Skeletal muscle satellite cell (primary cell): ENCODE measurements around the gene HHAT.

Experiments
- H3K27me3 ChIP-seq: 2 replicates; pipeline ENCODE4 v1.7.0; 2013; ENCODE audit warnings: low read length; ENCODE audit not compliant: control insufficient read depth, insufficient read depth
- H3K36me3 ChIP-seq: 2 replicates; pipeline ENCODE4 v1.7.0; 2013; ENCODE audit warnings: mild to moderate bottlenecking, control low read depth, low read length; ENCODE audit not compliant: insufficient read depth
- H3K4me1 ChIP-seq: 2 replicates; pipeline ENCODE4 v1.7.0; 2013; ENCODE audit warnings: low read length; ENCODE audit not compliant: control insufficient read depth, insufficient read depth
- H3K4me2 ChIP-seq: 2 replicates; pipeline ENCODE4 v1.7.0; 2013; ENCODE audit warnings: mild to moderate bottlenecking, low read length
- H3K4me3 ChIP-seq: 2 replicates; pipeline ENCODE4 v1.7.0; 2013; ENCODE audit warnings: low read length
- H3K9ac ChIP-seq: 2 replicates; pipeline ENCODE4 v1.7.0; 2013; ENCODE audit warnings: mild to moderate bottlenecking, low read depth, low read length, moderate library complexity
- H3K9me3 ChIP-seq: replicated peaks from 2 replicates; pipeline ENCODE4 v1.7.0; 2013; ENCODE audit warnings: mild to moderate bottlenecking, control low read depth, low read length

Gene HHAT

GRCh38 chr1:210594605-210595004 is 265.9 kb downstream of the HHAT start:
- Histone ChIP-seq H3K27me3 (no peaks in the 10 kb centered on the region), H3K4me1 (peaks cover 22% of the 10 kb centered on the region), H3K9ac (no peak overlapping the region), H3K4me2 (no peak overlapping the region), H3K4me3 (no peak overlapping the region), H3K9me3 (no peaks in the 10 kb centered on the region), H3K36me3 (no peaks in the 10 kb centered on the region)

DNA sequence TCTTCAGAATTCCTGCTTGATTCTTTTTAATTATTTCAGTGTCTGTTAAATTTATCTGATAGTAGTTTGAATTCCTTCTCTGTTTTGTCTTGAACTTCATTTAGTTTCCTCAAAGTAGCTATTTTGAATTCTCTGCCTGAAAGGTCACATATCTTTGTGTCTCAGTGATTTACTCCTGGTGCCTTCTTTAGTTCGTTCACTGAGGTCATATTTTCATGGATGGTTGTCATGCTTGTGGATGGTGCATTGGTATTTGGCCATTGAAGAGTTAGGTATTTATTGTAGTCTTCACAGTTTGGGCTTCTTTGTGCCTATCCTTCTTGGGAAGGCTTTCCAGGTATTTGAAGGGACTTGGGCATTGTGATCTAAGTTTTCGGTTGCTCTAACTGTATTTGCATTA is 267.9 kb downstream of the HHAT start:
- Histone ChIP-seq H3K4me3 (no peak overlapping the region), H3K4me1 (peaks cover 29% of the 10 kb centered on the region), H3K9ac (no peak overlapping the region), H3K4me2 (no peak overlapping the region), H3K27me3 (no peaks in the 10 kb centered on the region), H3K9me3 (no peaks in the 10 kb centered on the region), H3K36me3 (no peaks in the 10 kb centered on the region)

- Histone ChIP-seq H3K9ac (peak overlapping the region; percentile 78), H3K4me1 (peaks cover 29% of the 10 kb centered on the region), H3K36me3 (no peaks in the 10 kb centered on the region), H3K9me3 (no peaks in the 10 kb centered on the region), H3K4me2 (peak overlapping the region; percentile 69), H3K4me3 (peak overlapping the region; percentile 23), H3K27me3 (no peaks in the 10 kb centered on the region)
Observed at GRCh38 chr1:210597555-210598134, 268.9 kb downstream of the HHAT start.

DNA sequence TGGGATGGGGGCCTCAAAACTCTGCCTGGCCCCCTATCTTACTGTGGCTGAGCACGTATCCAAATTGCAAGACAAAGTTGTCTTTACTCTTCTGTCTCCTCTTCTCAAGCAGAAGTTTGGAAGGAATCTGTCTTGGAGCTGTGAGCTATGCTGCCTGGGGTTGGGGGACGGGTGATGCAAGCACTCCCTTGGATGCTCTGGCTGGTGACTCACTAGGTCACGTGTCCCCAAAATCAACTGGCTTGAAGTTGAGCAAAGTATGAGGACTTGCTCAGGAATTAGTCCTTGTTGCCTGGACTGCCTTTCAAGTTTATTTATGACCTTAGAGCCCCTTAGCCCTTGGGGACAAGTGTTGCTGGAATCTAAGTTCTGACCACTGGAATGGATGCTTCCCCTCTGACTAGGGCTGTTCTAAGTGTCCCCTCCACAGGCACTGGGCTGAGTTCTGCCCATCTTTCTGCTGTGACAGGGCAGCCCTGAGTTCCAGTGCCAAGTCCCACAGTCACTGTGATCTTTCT is 269.5 kb downstream of the HHAT start:
- no peaks in the 10 kb centered on the region for H3K27me3 ChIP-seq
- H3K9ac ChIP-seq, result peak overlapping the region; percentile 78
- peaks cover 29% of the 10 kb centered on the region for H3K4me1 ChIP-seq
- H3K4me3 ChIP-seq, result peak overlapping the region; percentile 19
- H3K4me2 ChIP-seq, result peak overlapping the region; percentile 69
- no peaks in the 10 kb centered on the region for H3K36me3 ChIP-seq
- no peaks in the 10 kb centered on the region for H3K9me3 ChIP-seq

GRCh38 chr1:210600421-210601159 is 271.9 kb downstream of the HHAT start:
- H3K4me2 ChIP-seq, result no peak overlapping the region
- no peak overlapping the region for H3K9ac ChIP-seq
- no peak overlapping the region for H3K4me3 ChIP-seq
- H3K36me3 ChIP-seq, result no peaks in the 10 kb centered on the region
- H3K4me1 ChIP-seq, result peaks cover 29% of the 10 kb centered on the region
- H3K27me3 ChIP-seq, result no peaks in the 10 kb centered on the region
- no peaks in the 10 kb centered on the region for H3K9me3 ChIP-seq

DNA sequence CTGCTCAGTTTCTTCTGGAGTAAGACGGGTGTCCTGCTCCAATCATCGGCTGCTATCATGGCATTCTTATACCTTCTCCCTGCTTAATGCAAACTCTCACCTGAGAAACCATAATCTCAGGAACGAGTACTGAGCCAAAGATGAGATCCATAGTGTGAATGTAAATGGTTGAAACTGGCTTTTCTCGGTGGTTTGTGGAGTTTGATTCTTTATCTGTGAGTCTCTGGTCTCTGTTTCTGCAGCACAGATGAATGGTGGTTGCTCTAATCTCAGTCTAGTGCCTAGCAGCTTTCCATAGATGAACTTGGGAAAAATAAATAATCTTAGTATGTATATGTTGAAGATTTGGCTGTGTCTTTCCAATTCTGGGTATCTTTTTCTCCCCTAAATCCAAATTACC is 274.4 kb downstream of the HHAT start:
- Histone ChIP-seq H3K27me3 (no peaks in the 10 kb centered on the region), H3K4me1 (peaks cover 16% of the 10 kb centered on the region), H3K9me3 (no peaks in the 10 kb centered on the region), H3K4me2 (no peak overlapping the region), H3K36me3 (no peaks in the 10 kb centered on the region), H3K4me3 (no peak overlapping the region), H3K9ac (no peak overlapping the region)

DNA sequence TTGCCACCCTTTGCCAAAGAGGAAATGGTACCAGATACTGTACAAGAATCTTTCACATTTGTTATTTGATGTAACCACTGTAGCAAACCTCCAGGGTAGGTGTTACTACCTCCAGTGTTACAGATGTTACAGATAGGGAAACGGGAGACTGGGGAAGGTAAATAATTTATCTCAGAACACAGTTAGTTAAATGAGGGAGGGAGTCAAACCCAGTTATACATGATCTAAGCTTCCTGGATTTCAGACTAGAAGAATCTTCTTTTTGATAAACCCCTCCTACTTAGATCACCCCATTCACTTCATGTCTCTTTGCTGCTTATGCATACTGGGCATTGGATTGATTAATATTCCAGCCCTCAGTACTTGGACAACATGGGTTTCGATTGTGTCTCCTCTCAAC is 276.4 kb downstream of the HHAT start:
- H3K4me3 ChIP-seq, result no peak overlapping the region
- H3K4me2 ChIP-seq, result no peak overlapping the region
- no peak overlapping the region for H3K9ac ChIP-seq
- H3K4me1 ChIP-seq, result peaks cover 6% of the 10 kb centered on the region
- no peaks in the 10 kb centered on the region for H3K9me3 ChIP-seq
- no peaks in the 10 kb centered on the region for H3K36me3 ChIP-seq
- H3K27me3 ChIP-seq, result no peaks in the 10 kb centered on the region

DNA sequence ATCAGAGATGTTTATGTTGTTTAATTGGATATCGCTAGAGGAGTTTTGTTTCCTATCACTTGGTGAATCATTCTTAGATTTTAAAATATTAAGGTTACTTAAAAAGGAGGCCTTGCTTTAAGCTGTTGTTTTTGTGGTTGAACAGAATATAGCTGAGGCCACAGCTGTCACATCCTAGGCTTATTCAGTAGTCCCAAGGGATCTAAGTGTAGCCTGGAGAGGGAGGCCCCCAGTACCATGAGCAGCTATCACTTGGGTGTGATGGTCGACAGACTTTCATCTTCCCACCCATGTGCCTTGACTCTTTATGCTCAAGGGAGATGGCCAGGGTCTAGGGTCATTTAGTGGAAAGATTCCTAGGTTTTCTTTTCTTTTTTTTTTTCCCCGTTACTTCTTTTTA is 278.7 kb downstream of the HHAT start:
- Histone ChIP-seq H3K36me3 (no peaks in the 10 kb centered on the region), H3K27me3 (no peaks in the 10 kb centered on the region), H3K9me3 (no peaks in the 10 kb centered on the region), H3K4me3 (no peak overlapping the region), H3K4me1 (no peaks in the 10 kb centered on the region), H3K4me2 (no peak overlapping the region), H3K9ac (no peak overlapping the region)

- no peak overlapping the region for H3K4me2 ChIP-seq
Observed at GRCh38 chr1:210608767-210609166, 280.1 kb downstream of the HHAT start.

GRCh38 chr1:210616356-210616755 is 287.7 kb downstream of the HHAT start:
- Histone ChIP-seq H3K36me3 (no peaks in the 10 kb centered on the region), H3K4me1 (no peaks in the 10 kb centered on the region), H3K27me3 (no peaks in the 10 kb centered on the region), H3K4me3 (no peak overlapping the region), H3K9ac (no peak overlapping the region), H3K9me3 (no peaks in the 10 kb centered on the region), H3K4me2 (no peak overlapping the region)

More at GRCh38 chr1:210608767-210609166, 280.1 kb downstream of the HHAT start:
- no peaks in the 10 kb centered on the region for H3K4me1 ChIP-seq
- H3K9me3 ChIP-seq, result no peaks in the 10 kb centered on the region
- H3K36me3 ChIP-seq, result no peaks in the 10 kb centered on the region
- no peak overlapping the region for H3K4me3 ChIP-seq
- no peak overlapping the region for H3K9ac ChIP-seq
- no peaks in the 10 kb centered on the region for H3K27me3 ChIP-seq

DNA sequence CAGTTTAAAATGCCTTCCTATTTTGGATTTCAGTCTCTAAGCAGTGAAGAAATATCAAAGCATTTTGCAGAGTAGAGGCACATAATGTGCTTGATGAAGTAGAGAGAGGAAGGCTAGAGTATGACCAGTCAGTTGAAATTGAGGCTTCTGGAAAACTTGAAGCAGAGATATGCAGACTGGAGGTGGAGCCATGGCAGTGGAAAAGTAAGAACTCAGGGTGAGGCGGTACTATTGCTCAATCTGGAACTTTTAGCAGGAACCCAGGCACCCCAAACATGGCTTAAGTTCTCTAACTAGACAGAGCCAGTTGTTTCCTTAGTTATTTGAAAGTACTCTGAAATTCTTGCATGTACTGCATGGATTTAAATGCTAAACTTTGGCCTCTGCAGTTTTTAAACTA is 288.6 kb downstream of the HHAT start:
- H3K9me3 ChIP-seq, result no peaks in the 10 kb centered on the region

GRCh38 chr1:210618369-210618768 is 289.7 kb downstream of the HHAT start:
- no peaks in the 10 kb centered on the region for H3K27me3 ChIP-seq
- H3K4me2 ChIP-seq, result no peak overlapping the region
- H3K4me3 ChIP-seq, result no peak overlapping the region
- H3K36me3 ChIP-seq, result no peaks in the 10 kb centered on the region
- no peaks in the 10 kb centered on the region for H3K4me1 ChIP-seq
- no peaks in the 10 kb centered on the region for H3K9me3 ChIP-seq
- H3K9ac ChIP-seq, result no peak overlapping the region

More for the DNA sequence above, 288.6 kb downstream of the HHAT start:
- H3K36me3 ChIP-seq, result no peaks in the 10 kb centered on the region
- no peaks in the 10 kb centered on the region for H3K27me3 ChIP-seq
- no peak overlapping the region for H3K9ac ChIP-seq
- no peaks in the 10 kb centered on the region for H3K4me1 ChIP-seq
- H3K4me3 ChIP-seq, result no peak overlapping the region
- no peak overlapping the region for H3K4me2 ChIP-seq
